ENCODE results near the gene CCT5.

DNA sequence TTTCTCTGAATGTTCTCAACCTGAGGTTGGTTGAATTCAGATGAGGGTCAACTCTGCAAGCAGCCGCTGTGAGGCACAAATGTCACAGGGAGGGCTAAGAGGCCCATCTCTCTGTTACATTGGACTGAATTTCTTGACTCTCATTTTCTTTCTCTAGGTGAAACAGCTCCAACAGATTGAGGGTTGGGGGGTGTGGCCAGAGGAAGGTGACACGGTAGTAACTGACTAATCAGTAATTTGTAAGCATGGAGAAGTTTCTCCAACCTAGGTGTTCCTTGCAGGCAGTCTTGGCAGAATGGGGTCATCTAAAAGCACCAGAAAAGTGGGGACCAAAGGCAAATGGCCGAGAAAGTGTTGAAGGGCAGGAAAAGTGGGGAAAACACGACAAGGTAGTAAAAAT is 16.8 kb downstream of the CCT5 start:
- no peak for TF ChIP-seq POLR2A (IDR thresholded peaks at IDR 0.05; ENCODE audit: low read depth)
- TF ChIP-seq, protein P1, sequence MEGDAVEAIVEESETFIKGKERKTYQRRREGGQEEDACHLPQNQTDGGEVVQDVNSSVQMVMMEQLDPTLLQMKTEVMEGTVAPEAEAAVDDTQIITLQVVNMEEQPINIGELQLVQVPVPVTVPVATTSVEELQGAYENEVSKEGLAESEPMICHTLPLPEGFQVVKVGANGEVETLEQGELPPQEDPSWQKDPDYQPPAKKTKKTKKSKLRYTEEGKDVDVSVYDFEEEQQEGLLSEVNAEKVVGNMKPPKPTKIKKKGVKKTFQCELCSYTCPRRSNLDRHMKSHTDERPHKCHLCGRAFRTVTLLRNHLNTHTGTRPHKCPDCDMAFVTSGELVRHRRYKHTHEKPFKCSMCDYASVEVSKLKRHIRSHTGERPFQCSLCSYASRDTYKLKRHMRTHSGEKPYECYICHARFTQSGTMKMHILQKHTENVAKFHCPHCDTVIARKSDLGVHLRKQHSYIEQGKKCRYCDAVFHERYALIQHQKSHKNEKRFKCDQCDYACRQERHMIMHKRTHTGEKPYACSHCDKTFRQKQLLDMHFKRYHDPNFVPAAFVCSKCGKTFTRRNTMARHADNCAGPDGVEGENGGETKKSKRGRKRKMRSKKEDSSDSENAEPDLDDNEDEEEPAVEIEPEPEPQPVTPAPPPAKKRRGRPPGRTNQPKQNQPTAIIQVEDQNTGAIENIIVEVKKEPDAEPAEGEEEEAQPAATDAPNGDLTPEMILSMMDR (IDR thresholded peaks at IDR 0.05): no peak
- TF ChIP-seq POLR2AphosphoS5 (IDR thresholded peaks at IDR 0.05): no peak
- TF ChIP-seq EP300 (IDR thresholded peaks at IDR 0.05): no peak

Measured in esophagus muscularis mucosa (tissue), 4 donors.